ENCODE data around the gene IQUB. TPM values are rescaled to one million over a fixed set of nuclear protein-coding genes. Genes with fewer than 3 reads are reported as not detected.
"Not testable (repeated sequence)": the region's sequence is repeated elsewhere in the genome, so short reads cannot be mapped to it uniquely, and the experiment has no call there.

The IQUB gene
- total and polyA plus RNA-seq, 8 donors: 0.15 to 0.81 (median 0.52) TPM

- TF ChIP-seq CTCF (IDR thresholded peaks at IDR 0.05): no peak
- intact Hi-C loops (cut with DNase I): no loop called here
- DNase-seq: no peak
- no peak for FAIRE-seq
- H3K9me3 ChIP-seq: no peaks in the 10 kb centered on the region
- no peak overlapping the region for H3K27ac ChIP-seq
- no peak for ATAC-seq
- H3K4me3 ChIP-seq: no peak overlapping the region
- H3K27me3 ChIP-seq: no peaks in the 10 kb centered on the region
- 84 to 96% methylated on average over 5 of the region's 5 CpGs for WGBS, 2 donors
- H3K36me3 ChIP-seq: no peaks in the 10 kb centered on the region
- H3K4me1 ChIP-seq: peaks cover 0 to 7% (median 0%) of the 10 kb centered on the region in 3 donors
Measured at GRCh38 chr7:123528265-123528664, 6.1 kb downstream of the IQUB start.

- H3K4me3 ChIP-seq; H3K9me3 ChIP-seq; DNase-seq; H3K27ac ChIP-seq; H3K36me3 ChIP-seq; ATAC-seq; H3K4me1 ChIP-seq; H3K27me3 ChIP-seq; intact Hi-C loops (cut with DNase I); FAIRE-seq: not testable (repeated sequence)
- 82 to 91% methylated on average over 11 to 20 of the region's 24 CpGs for WGBS, 2 donors
Measured at GRCh38 chr7:123527712-123528225, 6.6 kb downstream of the IQUB start.

DNA sequence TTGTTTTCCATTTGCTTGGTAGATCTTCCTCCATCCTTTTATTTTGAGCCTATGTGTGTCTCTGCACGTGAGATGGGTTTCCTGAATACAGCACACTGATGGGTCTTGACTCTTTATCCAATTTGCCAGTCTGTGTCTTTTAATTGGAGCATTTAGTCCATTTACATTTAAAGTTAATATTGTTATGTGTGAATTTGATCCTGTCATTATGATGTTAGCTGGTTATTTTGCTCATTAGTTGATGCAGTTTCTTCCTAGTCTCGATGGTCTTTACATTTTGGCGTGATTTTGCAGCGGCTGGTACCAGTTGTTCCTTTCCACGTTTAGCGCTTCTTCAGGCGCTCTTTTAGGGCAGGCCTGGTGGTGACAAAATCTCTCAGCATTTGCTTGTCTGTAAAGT lies 7.9 kb downstream of the IQUB start:
- H3K9me3 ChIP-seq; H3K27ac ChIP-seq; H3K27me3 ChIP-seq; DNase-seq; H3K4me3 ChIP-seq; intact Hi-C loops (cut with DNase I); H3K36me3 ChIP-seq; FAIRE-seq; H3K4me1 ChIP-seq; ATAC-seq: not testable (repeated sequence)
- WGBS, 2 donors: 89 to 93% methylated on average over 6 of the region's 7 CpGs

DNA sequence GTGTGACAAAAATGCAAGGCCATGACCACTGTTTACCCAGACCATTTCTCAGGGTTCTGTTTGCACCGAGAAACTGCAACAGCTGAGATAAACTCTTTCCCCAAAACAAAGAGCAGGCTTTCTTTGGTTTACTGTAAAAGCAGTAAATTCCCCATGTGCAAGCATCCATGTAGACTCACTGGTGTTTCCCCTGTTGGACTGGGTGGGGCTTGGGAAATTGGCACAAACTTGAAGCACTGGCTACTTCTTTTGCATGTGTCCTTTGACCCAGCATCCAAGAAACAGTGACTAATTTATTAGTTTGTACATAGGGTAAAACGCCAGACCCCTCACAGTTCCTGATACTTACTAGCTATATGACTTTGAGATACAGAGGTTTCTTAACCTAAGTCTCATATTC lies 12.3 kb downstream of the IQUB start:
- no peak overlapping the region for H3K27ac ChIP-seq
- ATAC-seq (peak in 1 of 4 donors; percentile 24), DNase-seq (no peak), FAIRE-seq (no peak)
- intact Hi-C loops (cut with DNase I): no loop called here
- no peaks in the 10 kb centered on the region for H3K27me3 ChIP-seq
- no peaks in the 10 kb centered on the region for H3K36me3 ChIP-seq
- 48 to 57% methylated on average over 2 of the region's 2 CpGs for WGBS, 2 donors
- no peaks in the 10 kb centered on the region for H3K4me1 ChIP-seq
- H3K4me3 ChIP-seq: no peak overlapping the region
- TF ChIP-seq CTCF (IDR thresholded peaks at IDR 0.05): no peak
- no peaks in the 10 kb centered on the region for H3K9me3 ChIP-seq

GRCh38 chr7:123505221-123505620 lies 29.2 kb downstream of the IQUB start:
- H3K9me3 ChIP-seq: no peaks in the 10 kb centered on the region
- H3K4me3 ChIP-seq: no peak overlapping the region
- intact Hi-C loops (cut with DNase I): no loop called here
- ATAC-seq (no peak), FAIRE-seq (no peak), DNase-seq (no peak)
- 90 to 95% methylated on average over 2 of the region's 2 CpGs for WGBS, 2 donors
- no peak overlapping the region for H3K27ac ChIP-seq
- no peaks in the 10 kb centered on the region for H3K27me3 ChIP-seq
- no peaks in the 10 kb centered on the region for H3K36me3 ChIP-seq
- no peak for TF ChIP-seq CTCF (IDR thresholded peaks at IDR 0.05)
- no peaks in the 10 kb centered on the region for H3K4me1 ChIP-seq

GRCh38 chr7:123502201-123502600 lies 32.2 kb downstream of the IQUB start:
- ATAC-seq (no peak), FAIRE-seq (no peak), DNase-seq (no peak)
- H3K4me1 ChIP-seq: no peaks in the 10 kb centered on the region
- no peaks in the 10 kb centered on the region for H3K36me3 ChIP-seq
- TF ChIP-seq CTCF (IDR thresholded peaks at IDR 0.05): no peak
- H3K27me3 ChIP-seq: no peaks in the 10 kb centered on the region
- H3K4me3 ChIP-seq: no peak overlapping the region
- H3K9me3 ChIP-seq: no peaks in the 10 kb centered on the region
- 80 to 88% methylated on average over 5 of the region's 5 CpGs for WGBS, 2 donors
- no peak overlapping the region for H3K27ac ChIP-seq
- intact Hi-C loops (cut with DNase I): no loop called here

All from pancreas (tissue), 10 donors.